GM23338 (cell line): ENCODE measurements around the gene SLC2A9. TPM values are rescaled to one million over a fixed set of nuclear protein-coding genes. Genes with fewer than 3 reads are reported as not detected.
A peak's percentile ranks its signal among the peaks of the same experiment; 100 is the strongest.

Source experiments
- ATAC-seq: fragments of 200-7000 bp; cut with Tn5 transposase; 3 replicates; pipeline ENCODE4 v1.9.1; 2020
- DNase-seq: peaks from one replicate; pipeline ENCODE4 v3.0.0-alpha.2; 2015; ENCODE audit warnings: low spot score
- H2AFZ ChIP-seq: fragments of 200-600 bp; sonication (generic); 2 replicates; pipeline ENCODE4 v1.8.0; 2016; ENCODE audit warnings: antibody characterized with exemption, mild to moderate bottlenecking, moderate library complexity
- H3F3A ChIP-seq: fragments of 200-600 bp; sonication (generic); replicated peaks from 2 replicates; pipeline ENCODE4 v1.8.0; 2017; ENCODE audit warnings: antibody characterized with exemption, mixed run types, low read depth
- H3K27ac ChIP-seq: fragments of 200-600 bp; sonication (generic); 2 replicates; pipeline ENCODE4 v1.6.1; 2016; ENCODE audit warnings: low read depth
- H3K27me3 ChIP-seq: fragments of 200-600 bp; sonication (generic); 2 replicates; pipeline ENCODE4 v1.8.0; 2016; ENCODE audit warnings: mild to moderate bottlenecking, mixed run types, moderate library complexity; ENCODE audit not compliant: insufficient read depth
- H3K36me3 ChIP-seq: fragments of 200-600 bp; sonication (generic); 2 replicates; pipeline ENCODE4 v1.8.0; 2016; ENCODE audit warnings: mild to moderate bottlenecking; ENCODE audit not compliant: insufficient read depth
- H3K4me1 ChIP-seq: fragments of 200-600 bp; sonication (generic); 2 replicates; pipeline ENCODE4 v1.8.0; 2016; ENCODE audit warnings: mild to moderate bottlenecking, moderate library complexity; ENCODE audit not compliant: insufficient read depth
- H3K4me2 ChIP-seq: fragments of 200-600 bp; sonication (generic); 2 replicates; pipeline ENCODE4 v1.7.1; 2017; ENCODE audit warnings: mixed run types
- H3K4me3 ChIP-seq: fragments of 200-600 bp; sonication (generic); 2 replicates; pipeline ENCODE4 v1.6.1; 2016; ENCODE audit warnings: mixed run types
- H3K79me2 ChIP-seq: fragments of 200-600 bp; sonication (generic); replicated peaks from 2 replicates; pipeline ENCODE4 v1.8.0; 2017; ENCODE audit warnings: mild to moderate bottlenecking; ENCODE audit not compliant: insufficient read depth
- H3K9me2 ChIP-seq: fragments of 200-600 bp; sonication (generic); 2 replicates; pipeline ENCODE4 v1.8.0; 2017; ENCODE audit not compliant: insufficient read depth
- H4K20me1 ChIP-seq: fragments of 200-600 bp; sonication (generic); replicated peaks from 2 replicates; pipeline ENCODE4 v1.8.0; 2017; ENCODE audit warnings: mild to moderate bottlenecking; ENCODE audit not compliant: insufficient read depth
- H3K27ac Mint-ChIP-seq: 2 replicates; pipeline ENCODE4 v1.8.0; 2020; ENCODE audit warnings: inconsistent platforms, mild to moderate bottlenecking, moderate library complexity, mixed read lengths
- H3K27me3 Mint-ChIP-seq: 3 replicates; pipeline ENCODE4 v1.8.0; 2022; ENCODE audit warnings: low read depth, mild to moderate bottlenecking, moderate library complexity, mixed read lengths, inconsistent platforms; ENCODE audit not compliant: insufficient read depth, poor library complexity
- H3K36me3 Mint-ChIP-seq: 3 replicates; pipeline ENCODE4 v1.8.0; 2021; ENCODE audit warnings: low read depth, mild to moderate bottlenecking, inconsistent platforms, moderate library complexity, mixed read lengths
- H3K4me1 Mint-ChIP-seq: 3 replicates; pipeline ENCODE4 v1.8.0; 2020; ENCODE audit warnings: mild to moderate bottlenecking, inconsistent platforms, mixed read lengths
- H3K4me3 Mint-ChIP-seq: 3 replicates; pipeline ENCODE4 v1.8.0; 2021; ENCODE audit warnings: moderate library complexity, mild to moderate bottlenecking, inconsistent platforms, mixed read lengths
- H3K9me3 Mint-ChIP-seq: 3 replicates; pipeline ENCODE4 v1.8.0; 2020; ENCODE audit warnings: moderate library complexity, mild to moderate bottlenecking, inconsistent platforms, mixed read lengths
- EZH2 ChIP-seq: fragments of 200-600 bp; sonication (generic); IDR thresholded peaks from one replicate; pipeline ENCODE4 v1.8.0; 2017; ENCODE audit warnings: antibody characterized with exemption, mild to moderate bottlenecking, low read depth; ENCODE audit not compliant: unreplicated experiment
- EZH2phosphoT487 ChIP-seq: fragments of 200-600 bp; sonication (generic); IDR thresholded peaks from one replicate; pipeline ENCODE4 v1.8.1; 2018; ENCODE audit warnings: antibody characterized with exemption; ENCODE audit not compliant: unreplicated experiment
- NANOG ChIP-seq: IDR thresholded peaks from 2 replicates; pipeline ENCODE4 v1.6.1; 2016; ENCODE audit warnings: antibody characterized with exemption, borderline replicate concordance
- POLR2AphosphoS5 ChIP-seq: IDR thresholded peaks from 2 replicates; pipeline ENCODE4 v1.6.1; 2016; ENCODE audit warnings: antibody characterized with exemption, low read depth
- REST ChIP-seq: IDR thresholded peaks from one replicate; pipeline ENCODE4 v1.6.1; 2018; ENCODE audit warnings: antibody characterized with exemption; ENCODE audit not compliant: unreplicated experiment
- STAT1 ChIP-seq: IDR thresholded peaks from one replicate; pipeline ENCODE4 v1.6.1; 2016; ENCODE audit warnings: antibody characterized with exemption; ENCODE audit not compliant: unreplicated experiment
- ZNF114 ChIP-seq: fragments of 250-450 bp; sonication (Bioruptor Pico); IDR thresholded peaks from 2 replicates; pipeline ENCODE4 v1.5.0; 2020; ENCODE audit warnings: mild to moderate bottlenecking, moderate library complexity
- polyA plus RNA-seq: library from polyadenylated mRNA; unstranded; fragments of >200 nt; fragmentation: Nextera tagmentation; extraction: Ambion mirVana; gene quantifications from 2 replicates; pipeline ENCODE4 v1.2.1, GENCODE V29; 2016
- total RNA-seq: library from RNA; depleted of rRNA; stranded (reverse); fragments of >200 nt; shearing (Covaris generic); gene quantifications from 2 replicates; pipeline ENCODE4 v1.2.3, GENCODE V29; 2014
- TF ChIP-seq, protein P1 (sequence below): IDR thresholded peaks from 2 replicates; pipeline ENCODE4 v1.6.1; 2016; ENCODE audit warnings: antibody characterized with exemption
- TF ChIP-seq, protein P2 (sequence below), 2 experiments: fragments of 200-600 bp in 1 of 2; sonication (generic) in 1 of 2; conservative IDR thresholded peaks; 2 replicates each; pipeline versions ENCODE4 v1.5.1 to v1.6.1; 2016 to 2017; ENCODE audit warnings: antibody characterized with exemption in 2 of 2, low read depth in 2 of 2, mild to moderate bottlenecking in 2 of 2, moderate library complexity in 1 of 2
- TF ChIP-seq, protein P3 (sequence below): fragments of 250-450 bp; sonication (Bioruptor Pico); IDR thresholded peaks from 2 replicates; pipeline ENCODE4 v1.5.0; 2020; ENCODE audit warnings: mild to moderate bottlenecking, moderate library complexity

Gene SLC2A9
- total and polyA plus RNA-seq, 2 experiments from 2014 or later, result 0.21 to 0.40 TPM

- H3K4me1 ChIP-seq, result peaks cover 13% of the 10 kb centered on the region
- Mint-ChIP-seq H3K27me3 (peaks cover 3% of the 10 kb centered on the region), H3K4me3 (no peak overlapping the region), H3K4me1 (peaks cover 29% of the 10 kb centered on the region), H3K36me3 (no peaks in the 10 kb centered on the region; the same call in 2 of the 3 replicates), H3K9me3 (no peaks in the 10 kb centered on the region), H3K27ac (no peak overlapping the region; the same call in 1 of the 2 replicates)
- no peak overlapping the region for H3K27ac ChIP-seq
- 0 out of 2 replicates have a peak overlapping the region, but pooled peaks have one; percentile 10 for H2AFZ ChIP-seq
- no peak overlapping the region for H3K4me2 ChIP-seq
- TF ChIP-seq EZH2 (no peak), EZH2phosphoT487 (no peak), ZNF114 (CRISPR knock-in tag) (no peak), STAT1 (no peak), NANOG (no peak), REST (no peak), POLR2AphosphoS5 (no peak)
- TF ChIP-seq, protein P1, sequence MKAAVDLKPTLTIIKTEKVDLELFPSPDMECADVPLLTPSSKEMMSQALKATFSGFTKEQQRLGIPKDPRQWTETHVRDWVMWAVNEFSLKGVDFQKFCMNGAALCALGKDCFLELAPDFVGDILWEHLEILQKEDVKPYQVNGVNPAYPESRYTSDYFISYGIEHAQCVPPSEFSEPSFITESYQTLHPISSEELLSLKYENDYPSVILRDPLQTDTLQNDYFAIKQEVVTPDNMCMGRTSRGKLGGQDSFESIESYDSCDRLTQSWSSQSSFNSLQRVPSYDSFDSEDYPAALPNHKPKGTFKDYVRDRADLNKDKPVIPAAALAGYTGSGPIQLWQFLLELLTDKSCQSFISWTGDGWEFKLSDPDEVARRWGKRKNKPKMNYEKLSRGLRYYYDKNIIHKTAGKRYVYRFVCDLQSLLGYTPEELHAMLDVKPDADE, result no peak
- TF ChIP-seq, protein P2, sequence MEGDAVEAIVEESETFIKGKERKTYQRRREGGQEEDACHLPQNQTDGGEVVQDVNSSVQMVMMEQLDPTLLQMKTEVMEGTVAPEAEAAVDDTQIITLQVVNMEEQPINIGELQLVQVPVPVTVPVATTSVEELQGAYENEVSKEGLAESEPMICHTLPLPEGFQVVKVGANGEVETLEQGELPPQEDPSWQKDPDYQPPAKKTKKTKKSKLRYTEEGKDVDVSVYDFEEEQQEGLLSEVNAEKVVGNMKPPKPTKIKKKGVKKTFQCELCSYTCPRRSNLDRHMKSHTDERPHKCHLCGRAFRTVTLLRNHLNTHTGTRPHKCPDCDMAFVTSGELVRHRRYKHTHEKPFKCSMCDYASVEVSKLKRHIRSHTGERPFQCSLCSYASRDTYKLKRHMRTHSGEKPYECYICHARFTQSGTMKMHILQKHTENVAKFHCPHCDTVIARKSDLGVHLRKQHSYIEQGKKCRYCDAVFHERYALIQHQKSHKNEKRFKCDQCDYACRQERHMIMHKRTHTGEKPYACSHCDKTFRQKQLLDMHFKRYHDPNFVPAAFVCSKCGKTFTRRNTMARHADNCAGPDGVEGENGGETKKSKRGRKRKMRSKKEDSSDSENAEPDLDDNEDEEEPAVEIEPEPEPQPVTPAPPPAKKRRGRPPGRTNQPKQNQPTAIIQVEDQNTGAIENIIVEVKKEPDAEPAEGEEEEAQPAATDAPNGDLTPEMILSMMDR (conservative IDR thresholded peaks at IDR 0.05; ENCODE audit: low read depth in 2 of 2), result no peak
- TF ChIP-seq, protein P3, sequence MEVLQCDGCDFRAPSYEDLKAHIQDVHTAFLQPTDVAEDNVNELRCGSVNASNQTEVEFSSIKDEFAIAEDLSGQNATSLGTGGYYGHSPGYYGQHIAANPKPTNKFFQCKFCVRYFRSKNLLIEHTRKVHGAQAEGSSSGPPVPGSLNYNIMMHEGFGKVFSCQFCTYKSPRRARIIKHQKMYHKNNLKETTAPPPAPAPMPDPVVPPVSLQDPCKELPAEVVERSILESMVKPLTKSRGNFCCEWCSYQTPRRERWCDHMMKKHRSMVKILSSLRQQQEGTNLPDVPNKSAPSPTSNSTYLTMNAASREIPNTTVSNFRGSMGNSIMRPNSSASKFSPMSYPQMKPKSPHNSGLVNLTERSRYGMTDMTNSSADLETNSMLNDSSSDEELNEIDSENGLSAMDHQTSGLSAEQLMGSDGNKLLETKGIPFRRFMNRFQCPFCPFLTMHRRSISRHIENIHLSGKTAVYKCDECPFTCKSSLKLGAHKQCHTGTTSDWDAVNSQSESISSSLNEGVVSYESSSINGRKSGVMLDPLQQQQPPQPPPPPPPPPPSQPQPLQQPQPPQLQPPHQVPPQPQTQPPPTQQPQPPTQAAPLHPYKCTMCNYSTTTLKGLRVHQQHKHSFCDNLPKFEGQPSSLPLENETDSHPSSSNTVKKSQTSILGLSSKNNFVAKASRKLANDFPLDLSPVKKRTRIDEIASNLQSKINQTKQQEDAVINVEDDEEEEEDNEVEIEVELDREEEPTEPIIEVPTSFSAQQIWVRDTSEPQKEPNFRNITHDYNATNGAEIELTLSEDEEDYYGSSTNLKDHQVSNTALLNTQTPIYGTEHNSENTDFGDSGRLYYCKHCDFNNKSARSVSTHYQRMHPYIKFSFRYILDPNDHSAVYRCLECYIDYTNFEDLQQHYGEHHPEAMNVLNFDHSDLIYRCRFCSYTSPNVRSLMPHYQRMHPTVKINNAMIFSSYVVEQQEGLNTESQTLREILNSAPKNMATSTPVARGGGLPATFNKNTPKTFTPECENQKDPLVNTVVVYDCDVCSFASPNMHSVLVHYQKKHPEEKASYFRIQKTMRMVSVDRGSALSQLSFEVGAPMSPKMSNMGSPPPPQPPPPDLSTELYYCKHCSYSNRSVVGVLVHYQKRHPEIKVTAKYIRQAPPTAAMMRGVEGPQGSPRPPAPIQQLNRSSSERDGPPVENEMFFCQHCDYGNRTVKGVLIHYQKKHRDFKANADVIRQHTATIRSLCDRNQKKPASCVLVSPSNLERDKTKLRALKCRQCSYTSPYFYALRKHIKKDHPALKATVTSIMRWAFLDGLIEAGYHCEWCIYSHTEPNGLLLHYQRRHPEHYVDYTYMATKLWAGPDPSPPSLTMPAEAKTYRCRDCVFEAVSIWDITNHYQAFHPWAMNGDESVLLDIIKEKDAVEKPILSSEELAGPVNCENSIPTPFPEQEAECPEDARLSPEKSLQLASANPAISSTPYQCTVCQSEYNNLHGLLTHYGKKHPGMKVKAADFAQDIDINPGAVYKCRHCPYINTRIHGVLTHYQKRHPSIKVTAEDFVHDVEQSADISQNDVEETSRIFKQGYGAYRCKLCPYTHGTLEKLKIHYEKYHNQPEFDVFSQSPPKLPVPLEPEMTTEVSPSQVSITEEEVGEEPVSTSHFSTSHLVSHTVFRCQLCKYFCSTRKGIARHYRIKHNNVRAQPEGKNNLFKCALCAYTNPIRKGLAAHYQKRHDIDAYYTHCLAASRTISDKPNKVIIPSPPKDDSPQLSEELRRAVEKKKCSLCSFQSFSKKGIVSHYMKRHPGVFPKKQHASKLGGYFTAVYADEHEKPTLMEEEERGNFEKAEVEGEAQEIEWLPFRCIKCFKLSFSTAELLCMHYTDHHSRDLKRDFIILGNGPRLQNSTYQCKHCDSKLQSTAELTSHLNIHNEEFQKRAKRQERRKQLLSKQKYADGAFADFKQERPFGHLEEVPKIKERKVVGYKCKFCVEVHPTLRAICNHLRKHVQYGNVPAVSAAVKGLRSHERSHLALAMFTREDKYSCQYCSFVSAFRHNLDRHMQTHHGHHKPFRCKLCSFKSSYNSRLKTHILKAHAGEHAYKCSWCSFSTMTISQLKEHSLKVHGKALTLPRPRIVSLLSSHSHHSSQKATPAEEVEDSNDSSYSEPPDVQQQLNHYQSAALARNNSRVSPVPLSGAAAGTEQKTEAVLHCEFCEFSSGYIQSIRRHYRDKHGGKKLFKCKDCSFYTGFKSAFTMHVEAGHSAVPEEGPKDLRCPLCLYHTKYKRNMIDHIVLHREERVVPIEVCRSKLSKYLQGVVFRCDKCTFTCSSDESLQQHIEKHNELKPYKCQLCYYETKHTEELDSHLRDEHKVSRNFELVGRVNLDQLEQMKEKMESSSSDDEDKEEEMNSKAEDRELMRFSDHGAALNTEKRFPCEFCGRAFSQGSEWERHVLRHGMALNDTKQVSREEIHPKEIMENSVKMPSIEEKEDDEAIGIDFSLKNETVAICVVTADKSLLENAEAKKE (CRISPR knock-in tag), result no peak
- no peaks in the 10 kb centered on the region for H3K27me3 ChIP-seq
- no peaks in the 10 kb centered on the region for H3K79me2 ChIP-seq
- DNase-seq (no peak), ATAC-seq (no peak)
- no peaks in the 10 kb centered on the region for H4K20me1 ChIP-seq
- H3F3A ChIP-seq, result no peaks in the 10 kb centered on the region
- H3K9me2 ChIP-seq, result no peaks in the 10 kb centered on the region
- no peak overlapping the region for H3K4me3 ChIP-seq
- no peaks in the 10 kb centered on the region for H3K36me3 ChIP-seq
Observed at GRCh38 chr4:10051517-10052135, 30.3 kb upstream of the SLC2A9 start.
